ENCODE data around the gene WIPI1.

WIPI1 gene

DNA sequence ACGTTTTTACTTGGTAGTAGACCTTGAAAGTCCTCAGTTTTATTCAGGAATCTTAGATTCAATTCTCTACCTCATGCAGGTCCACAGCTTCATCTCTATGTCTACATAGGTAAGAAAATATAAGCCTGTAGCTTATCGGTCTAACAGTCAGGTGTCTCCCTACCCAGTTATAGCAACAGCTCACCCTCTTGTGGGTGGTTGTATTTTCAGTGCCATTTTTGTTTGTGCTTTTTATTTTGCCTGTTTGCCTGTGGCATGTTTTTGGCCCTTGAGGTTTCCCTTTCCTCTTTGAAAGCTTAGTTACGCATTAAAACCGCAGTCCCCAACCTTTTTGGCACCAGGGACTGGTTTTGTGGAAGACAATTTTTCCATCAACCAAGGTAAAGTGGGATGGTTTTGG, 23.6 kb upstream of the WIPI1 start:
- no peak for DNase-seq (ENCODE audit: low read depth in 1 of 2, low spot score in 1 of 2)
- TF ChIP-seq JUND (IDR thresholded peaks at IDR 0.05; ENCODE audit: low read depth) = no peak
- in situ Hi-C loops (cut with HindIII; ENCODE audit: low pct_unique_long_range_greater_than_20kb, low sequenced_read_pairs) = no loop called here

- TF ChIP-seq JUND (IDR thresholded peaks at IDR 0.05; ENCODE audit: low read depth) = no peak
- DNase-seq (ENCODE audit: low read depth in 1 of 2, low spot score in 1 of 2) = no peak
- in situ Hi-C loops (cut with HindIII; ENCODE audit: low pct_unique_long_range_greater_than_20kb, low sequenced_read_pairs) = no loop called here
Measured at GRCh38 chr17:68470961-68471360, 13.7 kb upstream of the WIPI1 start.

DNA sequence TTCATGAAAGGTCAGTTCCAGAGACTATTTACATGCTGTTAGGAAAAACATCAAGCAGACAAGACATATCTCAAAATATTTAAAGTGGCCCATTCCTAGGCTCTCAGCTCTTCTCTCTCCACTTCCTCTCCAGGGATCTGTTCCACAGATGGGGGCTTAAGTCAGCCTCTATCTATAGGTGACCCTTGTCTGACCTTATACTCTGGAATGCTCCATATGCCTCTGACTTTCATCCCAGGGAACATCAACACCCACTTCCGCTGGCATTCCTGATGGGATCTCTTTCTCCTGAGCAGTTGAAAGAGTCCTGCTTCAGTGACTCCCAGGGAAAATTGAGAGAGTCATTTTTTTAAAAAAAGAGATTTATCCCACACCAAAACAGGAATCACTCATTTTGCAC, 11.5 kb upstream of the WIPI1 start:
- TF ChIP-seq JUND (IDR thresholded peaks at IDR 0.05; ENCODE audit: low read depth) = no peak
- in situ Hi-C loops (cut with HindIII; ENCODE audit: low pct_unique_long_range_greater_than_20kb, low sequenced_read_pairs) = no loop called here
- DNase-seq (ENCODE audit: low read depth in 1 of 2, low spot score in 1 of 2) = no peak

DNA sequence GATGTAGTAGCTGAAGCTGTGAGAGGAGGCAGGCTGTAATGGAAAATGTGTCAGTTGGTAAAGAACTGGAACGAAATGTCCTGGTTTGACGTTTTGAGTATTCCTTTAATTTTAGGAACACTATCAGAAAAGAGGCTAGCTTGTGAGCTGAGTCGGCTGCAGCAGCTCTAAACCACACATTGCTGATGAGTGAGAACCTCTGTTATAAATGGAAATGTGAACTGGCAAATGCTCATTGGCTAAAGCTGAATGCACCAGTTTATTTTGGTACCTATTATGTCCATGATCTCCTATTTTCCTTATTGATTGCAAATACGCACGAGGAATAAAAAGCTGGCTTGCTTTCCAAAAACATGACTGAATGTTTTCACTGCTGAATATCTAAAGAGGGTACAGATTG, 11.0 kb upstream of the WIPI1 start:
- DNase-seq (ENCODE audit: low read depth in 1 of 2, low spot score in 1 of 2) = no peak
- TF ChIP-seq JUND (IDR thresholded peaks at IDR 0.05; ENCODE audit: low read depth) = no peak
- in situ Hi-C loops (cut with HindIII; ENCODE audit: low pct_unique_long_range_greater_than_20kb, low sequenced_read_pairs) = no loop called here

DNA sequence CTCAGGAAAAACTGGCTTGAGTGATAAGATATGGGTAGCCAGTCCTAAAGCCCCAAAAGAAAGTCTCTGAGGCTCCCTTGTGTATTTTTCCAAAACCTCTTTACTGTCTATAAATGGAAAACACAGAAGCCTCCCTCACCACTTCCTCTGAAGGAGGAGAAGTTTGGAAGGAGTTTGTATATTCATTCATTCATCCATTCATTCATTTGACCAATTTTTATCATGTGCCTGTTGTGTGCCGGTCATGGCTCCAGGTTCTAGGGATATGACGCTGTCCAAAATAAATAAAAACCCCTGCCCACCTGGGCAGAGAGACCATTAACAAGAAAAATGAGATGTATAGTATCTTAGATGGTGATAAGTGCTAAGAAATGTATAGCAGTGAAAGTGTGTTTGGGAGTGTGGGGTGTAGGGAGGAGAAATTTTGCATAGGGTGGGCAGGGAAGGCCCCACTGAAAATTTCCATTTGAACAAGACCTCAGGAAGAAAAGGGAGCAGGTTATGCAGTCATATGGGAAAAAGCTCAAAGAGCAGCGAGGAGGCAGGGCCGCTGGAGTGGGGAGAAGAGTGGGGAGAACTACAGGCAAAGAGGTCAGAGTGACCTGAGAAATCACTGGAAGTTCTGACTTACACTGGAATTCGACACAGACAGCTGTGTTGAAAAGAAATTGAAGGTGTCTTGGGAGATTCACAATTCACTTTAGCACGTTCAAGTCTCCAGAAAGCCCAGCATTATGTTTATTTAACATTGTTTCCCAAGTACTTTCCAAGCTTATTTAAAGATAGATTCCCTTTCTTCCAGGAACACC, 6.1 kb upstream of the WIPI1 start:
- peak in 1 of 2 experiments; percentile 67 for DNase-seq (ENCODE audit: low read depth in 1 of 2, low spot score in 1 of 2)
- TF ChIP-seq JUND (IDR thresholded peaks at IDR 0.05; ENCODE audit: low read depth) = no peak
- in situ Hi-C loops (cut with HindIII; ENCODE audit: low pct_unique_long_range_greater_than_20kb, low sequenced_read_pairs) = no loop called here

GRCh38 chr17:68462381-68463210, 5.3 kb upstream of the WIPI1 start:
- in situ Hi-C loops (cut with HindIII; ENCODE audit: low pct_unique_long_range_greater_than_20kb, low sequenced_read_pairs) = no loop called here
- DNase-seq (ENCODE audit: low read depth in 1 of 2, low spot score in 1 of 2) = peak; percentile 31 to 95
- TF ChIP-seq JUND (IDR thresholded peaks at IDR 0.05; ENCODE audit: low read depth) = no peak

- in situ Hi-C loops (cut with HindIII; ENCODE audit: low pct_unique_long_range_greater_than_20kb, low sequenced_read_pairs) = no loop called here
- no peak for TF ChIP-seq JUND (IDR thresholded peaks at IDR 0.05; ENCODE audit: low read depth)
- peak in 1 of 2 experiments; percentile 42 for DNase-seq (ENCODE audit: low read depth in 1 of 2, low spot score in 1 of 2)
Measured at GRCh38 chr17:68461589-68461988, 4.3 kb upstream of the WIPI1 start.

DNA sequence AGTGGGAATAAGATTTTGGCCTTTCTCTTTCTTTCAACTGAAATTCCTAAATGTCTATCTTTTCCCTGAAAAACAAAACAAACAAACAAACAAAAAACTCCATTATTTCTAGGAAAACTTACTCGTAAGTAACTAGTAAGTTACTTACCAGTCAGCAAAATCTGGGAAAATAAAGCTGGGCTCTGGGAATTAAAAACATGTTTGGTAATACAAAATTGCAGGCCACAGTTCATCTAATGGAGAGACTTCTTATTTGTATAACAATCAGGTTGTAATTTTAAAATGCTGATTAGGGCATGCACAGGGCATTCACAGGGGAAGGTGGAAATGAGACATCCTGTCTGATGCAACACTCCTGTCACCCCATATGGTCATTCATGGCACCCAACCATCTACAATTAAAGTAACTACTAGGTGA, 3.8 kb upstream of the WIPI1 start:
- no peak for DNase-seq (ENCODE audit: low read depth in 1 of 2, low spot score in 1 of 2)
- in situ Hi-C loops (cut with HindIII; ENCODE audit: low pct_unique_long_range_greater_than_20kb, low sequenced_read_pairs) = no loop called here
- no peak for TF ChIP-seq JUND (IDR thresholded peaks at IDR 0.05; ENCODE audit: low read depth)

GRCh38 chr17:68460715-68461114, 3.4 kb upstream of the WIPI1 start:
- no peak for DNase-seq (ENCODE audit: low read depth in 1 of 2, low spot score in 1 of 2)
- TF ChIP-seq JUND (IDR thresholded peaks at IDR 0.05; ENCODE audit: low read depth) = no peak
- in situ Hi-C loops (cut with HindIII; ENCODE audit: low pct_unique_long_range_greater_than_20kb, low sequenced_read_pairs) = no loop called here

DNA sequence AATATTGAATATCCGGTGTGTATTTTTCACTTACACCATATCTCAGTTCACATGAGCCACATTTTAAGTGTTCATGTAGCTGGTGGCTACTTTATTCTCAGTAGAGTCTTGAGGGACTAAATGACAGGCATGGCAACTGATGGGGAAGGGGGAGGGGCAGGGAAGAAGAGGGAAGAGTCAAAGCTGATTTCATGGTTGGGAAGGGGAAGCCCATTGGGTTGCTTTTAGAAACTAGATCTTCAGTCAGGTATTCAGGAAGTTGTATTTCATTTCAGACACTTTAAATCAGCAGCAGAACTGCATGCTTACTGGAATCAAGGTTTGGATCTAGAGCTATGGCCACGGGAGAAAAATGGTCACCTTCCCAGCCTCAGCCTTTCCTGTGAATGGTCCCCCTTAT, 2.9 kb upstream of the WIPI1 start:
- DNase-seq (ENCODE audit: low read depth in 1 of 2, low spot score in 1 of 2) = no peak

GRCh38 chr17:68459037-68459639, 1.8 kb upstream of the WIPI1 start:
- no peak for DNase-seq (ENCODE audit: low read depth in 1 of 2, low spot score in 1 of 2)
- in situ Hi-C loops (cut with HindIII; ENCODE audit: low pct_unique_long_range_greater_than_20kb, low sequenced_read_pairs) = no loop called here

More for the DNA sequence above, 2.9 kb upstream of the WIPI1 start:
- no peak for TF ChIP-seq JUND (IDR thresholded peaks at IDR 0.05; ENCODE audit: low read depth)
- in situ Hi-C loops (cut with HindIII; ENCODE audit: low pct_unique_long_range_greater_than_20kb, low sequenced_read_pairs) = no loop called here

GRCh38 chr17:68458260-68459036, 1.2 kb upstream of the WIPI1 start:
- no peak for DNase-seq (ENCODE audit: low read depth in 1 of 2, low spot score in 1 of 2)
- in situ Hi-C loops (cut with HindIII; ENCODE audit: low pct_unique_long_range_greater_than_20kb, low sequenced_read_pairs) = no loop called here
- TF ChIP-seq JUND (IDR thresholded peaks at IDR 0.05; ENCODE audit: low read depth) = no peak

More at GRCh38 chr17:68459037-68459639, 1.8 kb upstream of the WIPI1 start:
- no peak for TF ChIP-seq JUND (IDR thresholded peaks at IDR 0.05; ENCODE audit: low read depth)
